HG03558 (cell line): ENCODE data around the gene CCNG1.
A peak's percentile ranks its signal among the peaks of the same experiment; 100 is the strongest.
"Not testable (repeated sequence)": the region's sequence is repeated elsewhere in the genome, so short reads cannot be mapped to it uniquely, and the experiment has no call there.

Source experiments
- ATAC-seq: cut with Tn5 transposase; IDR thresholded peaks from one replicate; pipeline ENCODE4 v1.9.1; 2021; ENCODE audit warnings: moderate number of reproducible peaks; ENCODE audit not compliant: unreplicated experiment; ENCODE audit errors: extremely low read depth

CCNG1 gene

DNA sequence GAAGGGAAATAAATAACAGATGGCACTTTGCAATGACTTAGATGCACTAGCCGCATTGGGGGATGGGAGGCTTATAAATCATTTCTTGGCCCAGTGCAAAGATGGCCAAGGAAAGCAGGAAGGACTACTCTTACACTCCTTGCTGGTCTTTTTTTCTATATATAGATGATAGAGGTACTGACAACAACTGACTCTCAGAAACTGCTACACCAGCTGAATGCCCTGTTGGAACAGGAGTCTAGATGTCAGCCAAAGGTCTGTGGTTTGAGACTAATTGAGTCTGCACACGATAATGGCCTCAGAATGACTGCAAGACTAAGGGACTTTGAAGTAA is 1.7 kb downstream of the CCNG1 start:
- ATAC-seq = peak; percentile 13

DNA sequence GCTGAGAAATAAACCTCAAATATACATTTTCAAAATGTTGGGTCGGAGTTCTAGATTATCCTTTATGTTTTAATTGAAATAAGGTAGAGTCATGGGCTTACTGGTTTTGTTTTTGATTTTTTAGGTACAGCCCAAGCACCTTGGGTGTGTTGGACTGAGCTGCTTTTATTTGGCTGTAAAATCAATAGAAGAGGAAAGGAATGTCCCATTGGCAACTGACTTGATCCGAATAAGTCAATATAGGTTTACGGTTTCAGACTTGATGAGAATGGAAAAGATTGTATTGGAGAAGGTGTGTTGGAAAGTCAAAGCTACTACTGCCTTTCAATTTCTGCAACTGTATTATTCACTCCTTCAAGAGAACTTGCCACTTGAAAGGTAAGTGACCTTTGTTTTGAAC is 3.6 kb downstream of the CCNG1 start:
- no peak for ATAC-seq

DNA sequence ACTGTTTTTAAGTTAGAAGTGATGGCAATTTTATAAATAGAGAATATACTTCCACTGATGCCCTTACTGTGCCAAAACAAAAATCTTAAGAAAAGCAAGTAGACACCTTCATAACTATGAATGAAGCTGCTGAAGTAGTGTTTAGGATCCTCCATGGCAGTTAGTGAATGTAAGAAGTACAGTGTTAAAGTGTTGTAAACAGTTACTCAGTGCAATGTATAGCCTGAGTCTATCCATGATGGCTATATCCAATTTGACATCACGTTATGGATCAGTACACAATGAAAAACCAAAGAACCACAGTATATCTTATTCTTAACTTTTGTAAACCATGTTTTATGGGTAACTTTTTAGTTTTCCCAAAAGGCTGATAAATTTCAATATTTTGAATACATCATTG is 7.1 kb downstream of the CCNG1 start:
- ATAC-seq = no peak

DNA sequence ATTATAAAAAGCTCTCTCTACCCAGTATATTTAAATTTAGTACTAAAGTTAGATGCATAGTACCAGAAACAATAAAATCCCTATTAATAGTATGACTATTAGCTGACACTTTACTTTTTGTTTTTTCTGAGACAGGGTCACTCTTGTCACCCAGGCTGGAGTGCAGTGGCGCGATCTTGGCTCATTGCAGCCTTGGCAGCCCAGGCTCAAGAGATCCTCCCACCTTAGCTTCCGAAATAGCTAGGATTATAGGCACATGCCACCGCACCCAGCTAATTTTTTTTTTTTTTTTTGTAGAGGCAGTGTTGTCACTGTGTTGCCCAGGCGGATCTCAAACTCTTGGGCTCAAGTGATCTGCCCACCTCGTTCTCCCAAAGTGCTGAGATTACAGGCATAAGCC is 8.0 kb downstream of the CCNG1 start:
- no peak for ATAC-seq

DNA sequence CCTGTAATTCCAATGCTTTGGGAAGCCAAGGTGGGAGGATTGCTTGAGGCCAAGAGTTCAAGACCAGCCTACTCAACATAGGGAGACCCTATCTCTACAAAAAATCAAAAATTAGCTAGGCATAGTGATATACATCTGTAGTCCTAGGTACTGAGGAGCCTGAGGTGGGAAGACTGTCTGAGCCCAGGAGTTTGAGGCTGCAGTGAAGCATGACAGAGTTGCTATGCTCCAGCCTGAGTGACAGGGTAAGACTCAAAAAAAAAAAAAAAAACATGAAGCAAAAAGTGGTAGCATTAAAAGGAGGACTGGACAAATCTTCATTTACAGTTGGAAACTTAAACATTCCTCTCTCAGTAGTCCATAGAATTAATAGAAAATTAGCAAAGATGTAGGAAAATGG is 9.8 kb downstream of the CCNG1 start:
- no peak for ATAC-seq

DNA sequence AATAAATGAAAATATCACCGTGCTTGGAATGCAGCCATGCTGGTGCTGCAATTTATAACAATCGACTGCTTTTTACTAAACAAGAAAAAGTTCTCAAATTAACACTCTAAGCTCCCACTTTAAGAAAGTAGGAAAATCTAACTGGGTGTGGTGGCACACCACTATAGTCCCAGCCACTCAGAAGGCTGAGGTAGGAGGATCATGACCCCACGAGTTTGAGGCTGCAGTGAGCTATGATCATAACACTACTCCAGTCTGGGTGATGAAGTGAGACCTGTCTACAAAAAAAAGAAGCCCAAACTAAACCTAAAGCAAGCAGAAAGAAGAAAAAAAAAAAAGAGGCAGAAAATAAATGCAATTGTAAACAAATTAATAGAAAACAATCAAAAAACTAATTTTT is 10.5 kb downstream of the CCNG1 start:
- no peak for ATAC-seq

DNA sequence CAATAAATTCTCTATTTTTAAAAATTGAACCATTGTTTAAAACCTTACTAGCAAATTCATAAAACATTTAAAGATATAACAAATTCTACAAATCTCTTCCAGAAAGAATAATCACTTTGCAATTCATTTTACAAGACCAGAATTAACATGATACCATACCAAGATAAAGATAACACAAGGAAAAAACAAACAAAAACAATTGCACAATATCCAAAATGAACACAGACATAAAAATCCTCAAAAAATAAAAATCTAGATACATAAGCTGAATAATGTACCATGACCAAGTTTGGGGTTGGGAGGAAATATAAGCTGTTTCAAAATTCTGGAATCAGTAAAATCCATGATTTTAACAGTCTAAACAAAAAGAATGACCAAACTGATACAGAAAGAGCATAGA is 11.1 kb downstream of the CCNG1 start:
- no peak for ATAC-seq

DNA sequence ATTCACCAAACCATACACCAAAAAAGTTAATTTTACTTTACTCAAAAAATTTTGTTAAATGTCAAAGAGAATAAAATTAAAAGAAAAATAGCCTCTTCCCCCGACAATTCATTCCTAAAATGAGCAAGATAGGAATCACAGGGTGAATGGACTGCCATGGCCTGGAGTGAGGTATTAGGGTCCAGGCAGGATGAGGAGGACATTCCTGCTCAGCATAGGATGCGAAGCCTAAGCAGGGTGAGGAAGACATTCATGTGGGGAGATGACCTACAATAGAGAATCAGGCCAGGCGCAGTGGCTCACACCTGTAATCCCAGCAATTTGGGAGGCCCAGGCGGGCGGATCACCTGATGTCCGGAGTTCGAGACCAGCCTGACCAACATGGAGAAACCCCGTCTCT is 14.1 kb downstream of the CCNG1 start:
- no peak for ATAC-seq

DNA sequence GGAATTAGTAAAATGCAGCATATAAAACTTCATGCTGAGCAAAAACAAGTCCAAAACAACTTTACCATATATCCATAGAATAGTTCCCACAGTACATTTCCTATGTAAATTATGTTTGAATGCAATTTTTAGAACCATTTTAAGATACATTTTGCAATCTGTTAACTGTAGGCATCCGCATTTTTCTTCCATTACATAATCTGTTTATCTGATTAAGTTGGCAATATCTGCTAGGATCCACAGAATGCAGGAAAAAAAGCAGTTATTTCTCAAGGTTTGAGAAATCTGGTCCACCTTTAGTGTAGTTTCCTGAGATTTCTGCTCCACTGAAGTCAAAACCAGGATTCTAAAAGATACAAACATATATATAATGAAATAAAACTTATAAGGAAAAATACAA is 16.3 kb downstream of the CCNG1 start:
- ATAC-seq = no peak

DNA sequence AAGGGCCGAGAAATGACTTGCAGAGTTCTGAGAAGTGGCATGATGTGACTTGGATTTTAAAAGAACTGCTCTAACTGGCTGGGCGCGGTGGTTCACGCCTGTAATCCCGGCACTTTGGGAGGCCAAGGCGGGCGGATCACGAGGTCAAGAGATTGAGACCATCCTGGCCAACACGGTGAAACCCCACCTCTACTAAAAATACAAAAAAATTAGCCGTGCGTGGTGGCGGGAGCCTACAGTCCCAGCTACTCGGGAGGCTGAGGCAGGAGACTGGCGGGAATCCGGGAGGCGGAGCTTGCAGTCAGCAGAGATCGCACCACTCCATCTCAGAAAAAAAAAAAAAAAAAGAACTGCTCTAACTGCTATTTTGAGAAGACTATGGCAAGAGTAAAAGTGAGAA is 18.0 kb downstream of the CCNG1 start:
- not testable (repeated sequence) for ATAC-seq

DNA sequence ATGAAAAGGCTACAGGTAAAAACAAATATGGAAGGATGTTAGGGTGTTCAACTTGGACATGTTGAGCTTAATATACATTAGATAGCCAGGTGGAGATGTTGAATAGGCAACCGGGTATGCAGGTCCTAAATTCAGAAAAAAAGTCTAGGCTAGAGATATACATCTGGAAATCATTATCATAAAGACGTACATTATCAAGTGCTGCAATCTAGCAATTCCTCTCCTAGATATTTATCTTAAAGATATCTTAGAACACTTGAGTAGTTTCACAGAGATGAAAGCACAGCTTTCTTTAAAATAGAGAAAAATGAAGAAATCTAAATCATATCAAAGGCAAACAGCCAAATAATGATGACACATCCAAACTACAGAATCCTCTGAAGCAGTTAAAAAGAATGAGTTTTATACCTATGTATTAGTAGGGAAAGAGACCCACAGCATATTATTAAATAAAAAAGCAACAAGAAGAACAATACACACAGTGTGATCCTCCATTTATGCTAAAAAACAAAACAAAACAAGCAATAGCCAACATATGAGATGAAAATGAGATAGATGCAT is 18.7 kb downstream of the CCNG1 start:
- ATAC-seq = no peak

DNA sequence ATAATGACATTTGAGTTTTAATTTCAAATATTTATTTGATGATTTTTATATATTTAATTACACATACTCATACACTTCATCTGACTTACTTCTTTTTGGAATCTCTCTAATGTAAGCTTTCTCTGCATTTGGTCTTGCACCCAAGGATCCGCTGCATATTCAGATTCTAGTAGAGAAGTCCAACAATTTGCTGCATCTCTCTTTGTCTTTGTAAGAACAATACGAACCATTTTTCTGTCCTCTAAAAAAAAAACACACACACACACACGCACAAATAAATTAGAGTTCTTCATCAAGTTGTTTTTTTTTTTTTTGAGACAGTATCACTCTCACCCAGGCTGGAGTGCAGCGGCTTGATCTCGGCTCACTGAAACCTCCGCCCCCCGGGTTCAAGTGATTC is 19.4 kb downstream of the CCNG1 start:
- no peak for ATAC-seq

DNA sequence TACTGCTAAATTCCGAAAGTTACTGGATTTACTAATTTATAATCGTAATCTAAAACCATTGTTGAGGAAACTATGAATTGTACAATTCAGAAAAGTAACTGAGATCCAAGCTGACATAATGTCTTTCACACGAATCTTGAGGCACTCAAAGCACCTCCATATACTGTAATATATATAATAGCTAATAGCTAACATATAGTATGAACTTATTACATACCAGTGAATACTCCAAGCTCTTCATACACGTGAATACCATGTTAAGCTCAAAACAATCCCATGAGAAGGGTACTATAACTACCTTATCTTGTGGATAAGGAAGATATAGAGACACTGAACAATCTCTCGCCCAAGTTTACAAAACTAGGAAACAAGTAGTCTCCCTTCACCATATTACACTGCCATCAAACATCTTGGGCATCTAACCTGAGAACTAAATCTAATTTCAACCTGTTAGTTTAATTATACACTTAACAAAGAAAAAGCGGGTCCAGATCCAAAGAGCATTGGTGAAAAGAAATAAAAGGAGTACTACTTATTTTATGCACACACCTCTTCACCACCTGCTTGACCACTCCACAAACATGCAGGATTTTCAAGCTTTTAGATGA is 21.5 kb downstream of the CCNG1 start:
- ATAC-seq = no peak

DNA sequence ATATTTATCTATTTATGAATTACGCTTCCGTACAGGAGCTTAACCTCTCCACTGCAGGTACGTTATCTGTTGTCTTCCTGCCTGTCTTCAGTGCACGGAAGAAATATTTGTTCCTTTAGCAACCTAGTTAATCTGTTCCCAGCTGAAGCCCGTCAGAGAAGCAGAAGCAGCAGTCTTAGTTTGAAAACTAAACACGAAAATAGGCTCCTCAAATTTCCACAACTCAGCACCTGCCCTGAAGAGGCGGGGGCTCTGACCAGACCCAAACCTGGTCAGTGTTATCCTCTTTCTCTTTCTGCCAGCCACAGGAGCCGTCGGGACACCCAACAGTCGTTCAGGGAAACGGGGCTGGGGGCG is 22.0 kb downstream of the CCNG1 start:
- peak; percentile 0 for ATAC-seq

DNA sequence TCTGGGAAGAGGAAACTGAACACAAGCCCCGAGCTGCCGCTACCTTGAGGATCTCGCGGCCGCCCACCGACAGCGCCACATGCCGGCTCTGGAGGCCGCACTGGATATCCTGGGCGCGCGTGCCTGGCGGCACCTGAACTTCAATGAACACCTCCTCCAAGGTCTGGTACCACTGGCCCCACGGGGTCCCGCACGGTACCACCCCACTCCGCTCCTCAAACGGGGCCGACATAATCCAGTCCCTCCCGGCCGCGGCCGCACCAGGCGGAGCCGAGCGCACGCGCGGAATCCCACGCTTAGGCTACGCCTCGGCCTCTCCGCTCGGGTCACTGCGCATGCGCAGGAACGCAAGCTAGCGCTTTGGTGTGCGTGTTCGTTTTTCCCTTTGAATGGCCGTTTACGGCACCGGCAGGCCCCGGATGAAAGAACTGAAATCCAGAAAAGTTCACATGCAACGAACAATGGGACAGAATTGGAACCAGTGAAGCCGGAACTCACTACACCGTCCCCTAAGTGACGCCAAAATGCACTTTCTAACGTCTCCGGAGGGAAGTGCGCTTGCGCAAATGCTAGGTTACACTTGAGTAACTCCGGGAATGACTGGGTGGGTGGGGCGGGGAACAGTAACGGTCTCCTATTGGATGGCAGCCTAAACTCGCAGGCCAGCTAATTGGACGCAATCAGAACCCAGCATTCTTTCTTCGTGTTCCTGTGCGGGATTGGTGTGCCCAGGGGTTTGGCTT is 22.6 kb downstream of the CCNG1 start, which contains the start of gene NUDCD2:
Gene NUDCD2 (minus strand): TSS at position 284 of the 743 bp plus-strand sequence. CDS start 52 bp downstream, at position 232.
- peak; percentile 68 for ATAC-seq

DNA sequence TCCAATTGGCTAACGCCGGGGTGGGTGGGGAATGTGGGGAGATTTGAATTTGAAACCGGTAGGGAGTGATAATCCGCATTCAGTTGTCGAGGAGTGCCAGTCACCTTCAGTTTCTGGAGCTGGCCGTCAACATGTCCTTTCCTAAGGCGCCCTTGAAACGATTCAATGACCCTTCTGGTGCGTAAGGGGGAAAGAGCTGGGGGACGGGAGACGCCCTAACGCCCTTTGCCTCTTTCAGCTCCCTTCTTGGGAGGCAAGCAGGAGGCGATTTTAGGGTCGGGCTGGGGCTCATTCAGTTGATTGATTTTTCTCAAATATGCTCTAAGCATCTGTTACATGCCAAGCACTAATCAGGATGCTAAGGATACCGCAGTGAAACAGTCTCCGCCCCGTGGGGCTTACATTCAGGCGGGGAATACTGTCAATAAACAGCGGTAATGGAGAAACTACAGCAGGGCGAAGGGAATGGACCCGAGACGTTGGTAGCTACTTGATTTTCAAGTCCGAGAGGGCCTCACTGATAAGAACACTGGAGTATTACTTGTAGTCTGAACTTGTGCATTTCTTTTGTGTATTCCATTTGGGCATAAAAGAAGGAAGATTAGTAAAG is 23.3 kb downstream of the CCNG1 start, which contains the start of gene HMMR:
Gene HMMR (plus strand): TSS at position 71 of the 610 bp plus-strand sequence. CDS start 61 bp downstream, at position 132.
- no peak for ATAC-seq

DNA sequence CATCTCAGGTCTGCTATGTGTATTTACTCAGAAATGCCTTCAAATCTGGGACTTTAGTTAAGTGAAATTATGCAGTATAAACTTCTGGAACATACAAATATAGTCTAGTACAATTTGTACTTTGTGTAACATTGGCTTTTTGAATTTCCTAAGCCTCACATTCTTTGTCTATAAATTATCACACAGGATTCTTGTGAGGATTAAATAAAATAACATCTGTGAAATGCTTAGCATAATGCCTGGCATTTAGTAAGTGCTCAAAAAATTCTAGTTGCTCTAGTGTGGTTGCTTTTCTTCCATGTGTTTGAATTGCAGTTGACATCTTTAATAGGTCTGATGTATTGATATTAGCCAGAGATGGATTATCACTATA is 25.7 kb downstream of the CCNG1 start:
- no peak for ATAC-seq

DNA sequence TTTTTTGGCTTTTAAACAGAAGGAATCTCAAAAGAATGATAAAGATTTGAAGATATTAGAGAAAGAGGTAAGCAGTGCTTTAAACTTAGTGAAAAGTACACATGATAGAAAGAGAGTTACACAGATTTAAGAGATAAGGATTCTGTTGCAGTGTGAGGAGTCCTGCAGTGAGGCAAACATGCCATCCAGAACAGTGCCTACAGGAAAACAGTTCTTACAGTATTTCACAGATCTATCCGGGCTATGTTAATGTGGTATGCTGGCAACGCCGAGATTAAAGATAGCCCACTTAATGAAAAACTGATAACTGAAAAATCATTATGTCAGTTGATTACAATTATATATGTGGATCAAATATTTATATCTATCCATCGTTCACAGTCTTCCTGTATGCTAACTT is 30.3 kb downstream of the CCNG1 start:
- ATAC-seq = no peak

DNA sequence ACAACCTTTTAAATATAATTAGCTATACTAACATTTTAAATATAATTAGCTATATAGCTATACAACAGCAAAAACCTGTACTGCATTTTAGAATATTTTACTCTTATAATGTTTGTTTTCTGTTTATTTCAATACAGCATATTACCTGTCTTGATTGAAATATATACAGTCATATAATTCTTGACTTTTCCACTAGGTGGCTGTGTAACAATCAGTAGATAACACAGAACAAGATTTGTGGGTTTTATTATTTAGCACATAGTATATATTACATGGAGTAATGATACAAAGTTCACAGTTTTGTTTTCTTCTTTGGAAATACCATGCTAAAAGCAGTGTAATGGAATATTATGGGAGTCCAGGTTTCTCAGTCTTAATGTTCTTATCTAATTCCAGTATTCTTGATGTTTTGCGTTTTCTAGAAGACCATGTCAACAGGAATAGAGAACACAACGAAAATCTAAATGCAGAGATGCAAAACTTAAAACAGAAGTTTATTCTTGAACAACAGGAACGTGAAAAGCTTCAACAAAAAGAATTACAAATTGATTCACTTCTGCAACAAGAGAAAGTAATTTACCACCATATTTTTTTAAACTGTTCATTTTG is 36.3 kb downstream of the CCNG1 start:
- ATAC-seq = no peak

DNA sequence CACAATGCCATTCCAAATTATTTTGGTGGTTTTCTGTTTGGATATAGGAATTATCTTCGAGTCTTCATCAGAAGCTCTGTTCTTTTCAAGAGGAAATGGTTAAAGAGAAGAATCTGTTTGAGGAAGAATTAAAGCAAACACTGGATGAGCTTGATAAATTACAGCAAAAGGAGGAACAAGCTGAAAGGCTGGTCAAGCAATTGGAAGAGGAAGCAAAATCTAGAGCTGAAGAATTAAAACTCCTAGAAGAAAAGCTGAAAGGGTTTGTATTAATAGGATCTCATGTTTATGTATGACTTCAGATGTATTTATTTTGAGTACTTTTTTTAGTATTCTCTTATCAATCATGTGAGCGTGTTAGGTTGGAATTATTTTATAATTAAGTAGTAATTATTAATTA is 38.0 kb downstream of the CCNG1 start:
- ATAC-seq = no peak
